Erythroblast (primary cell): ENCODE measurements around the gene SYNPO2.

Experiments used
- GATA1 ChIP-seq: IDR thresholded peaks from 2 replicates; pipeline ENCODE4 v1.6.1; 2011; ENCODE audit warnings: low read depth, mild to moderate bottlenecking, control low read depth, low read length, moderate library complexity
- POLR2A ChIP-seq: IDR thresholded peaks from 2 replicates; pipeline ENCODE4 v1.6.1; 2011; ENCODE audit warnings: mild to moderate bottlenecking, low read length

GRCh38 chr4:119070301-119070700, 181.6 kb downstream of the SYNPO2 start:
- no peak for TF ChIP-seq GATA1
- no peak for TF ChIP-seq POLR2A
